GM18499 (cell line): ENCODE data around the gene PIBF1.
"Not testable (repeated sequence)": the region's sequence is repeated elsewhere in the genome, so short reads cannot be mapped to it uniquely, and the experiment has no call there.

Source experiments
- ATAC-seq: cut with Tn5 transposase; IDR thresholded peaks from one replicate; pipeline ENCODE4 v1.9.1; 2021; ENCODE audit warnings: moderate number of reproducible peaks; ENCODE audit not compliant: insufficient read depth, unreplicated experiment

The PIBF1 gene

DNA sequence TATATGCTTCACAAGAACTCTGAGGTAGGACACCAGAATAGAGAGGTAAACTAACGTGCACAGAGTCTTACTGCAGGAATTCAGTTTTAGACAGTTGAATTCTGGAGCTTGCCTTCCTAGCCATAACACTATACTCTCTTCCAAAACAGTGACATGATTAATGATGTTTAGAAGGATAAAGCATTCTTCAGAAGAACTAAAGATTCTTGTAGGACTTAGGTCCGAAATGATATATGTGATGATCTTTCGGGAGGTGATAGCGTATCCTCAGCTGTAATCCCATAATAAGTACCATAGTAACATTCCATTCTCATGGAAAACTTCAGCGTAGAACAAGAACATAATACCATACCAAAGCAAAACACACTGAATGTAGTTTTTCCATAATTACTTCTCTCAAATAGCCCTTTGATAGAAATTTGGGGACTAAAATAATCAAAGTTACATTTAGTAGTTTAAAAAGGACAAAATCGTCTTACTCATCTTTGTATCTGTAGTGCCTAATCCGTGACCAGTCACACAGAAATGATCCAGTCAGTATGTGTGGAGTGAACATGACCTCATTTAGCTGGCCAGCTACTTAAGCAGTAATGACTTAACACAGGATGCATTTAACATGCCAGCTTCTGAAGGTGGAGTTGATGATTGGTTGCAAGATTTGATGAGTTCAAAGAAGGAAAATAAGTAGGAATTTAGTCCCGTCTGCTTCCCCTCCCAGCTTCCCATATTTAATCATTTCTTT lies 38.4 kb downstream of the PIBF1 start:
- ATAC-seq: no peak

DNA sequence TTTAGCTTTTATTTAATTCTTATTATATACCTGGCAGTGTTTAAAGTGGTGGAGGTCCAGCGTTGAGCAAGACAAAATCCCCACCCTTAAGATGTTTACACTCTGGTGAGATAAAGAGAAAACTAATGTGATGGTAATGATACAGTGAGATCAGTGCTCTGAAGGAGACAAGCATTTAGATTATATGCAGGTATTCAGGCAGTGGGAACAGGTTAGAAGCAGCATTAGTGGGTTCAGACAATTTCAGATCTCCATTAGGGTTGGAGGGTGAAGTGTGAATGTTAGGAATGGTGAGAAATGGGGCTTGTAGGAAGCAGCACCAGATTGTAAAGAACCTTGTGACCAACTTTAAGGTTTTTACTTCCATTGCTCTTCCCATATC lies 39.0 kb downstream of the PIBF1 start:
- ATAC-seq: no peak

GRCh38 chr13:72823081-72823480 lies 41.1 kb downstream of the PIBF1 start:
- no peak for ATAC-seq

DNA sequence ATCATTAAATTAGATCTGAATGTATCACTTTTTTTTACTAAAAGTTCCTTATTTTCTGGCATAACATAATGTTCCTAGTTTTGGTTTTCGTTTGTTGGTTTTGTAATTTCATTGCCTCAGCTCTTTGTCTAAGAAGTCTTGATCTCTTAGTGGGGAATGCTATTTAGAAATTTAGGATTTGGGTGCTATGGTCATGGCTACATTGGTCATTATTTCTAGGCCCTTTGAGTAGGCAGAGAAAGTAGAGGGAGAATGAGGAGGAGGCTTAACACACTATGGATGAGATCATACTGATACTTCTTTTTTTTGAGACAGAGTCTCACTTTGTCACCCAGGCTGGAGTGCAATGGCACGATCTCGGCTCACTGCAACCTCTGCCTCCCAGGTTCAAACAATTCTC lies 41.8 kb downstream of the PIBF1 start:
- no peak for ATAC-seq

- ATAC-seq: no peak
Observed at GRCh38 chr13:72834601-72835000, 52.7 kb downstream of the PIBF1 start.

DNA sequence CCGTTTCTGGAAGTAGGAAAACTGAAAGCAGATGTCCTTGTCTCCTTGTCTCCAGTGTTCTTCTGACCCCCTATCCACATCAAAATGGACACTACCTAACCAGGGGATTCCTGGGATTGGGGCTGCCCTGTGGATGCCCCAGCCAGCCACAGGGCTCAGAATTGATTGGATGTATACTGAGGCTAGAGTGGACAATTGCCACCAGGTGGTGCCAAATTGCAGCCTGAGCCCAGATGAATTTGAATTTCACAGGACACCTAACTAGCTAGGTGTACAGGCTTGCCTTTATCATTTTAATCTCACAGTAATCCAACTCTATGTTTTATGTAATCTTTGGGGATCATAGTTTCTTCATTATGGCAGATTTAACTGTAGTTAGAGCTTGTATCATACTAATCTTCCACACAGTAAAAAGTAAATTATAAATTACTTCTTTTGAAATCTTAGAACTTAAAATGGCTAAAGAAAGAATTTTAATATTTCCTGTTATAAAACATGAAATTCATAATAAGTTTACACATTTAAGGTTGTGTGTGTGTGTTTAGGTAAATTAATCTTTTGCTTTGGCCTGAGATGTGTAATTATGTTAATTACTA lies 58.0 kb downstream of the PIBF1 start:
- ATAC-seq: peak; percentile 82

DNA sequence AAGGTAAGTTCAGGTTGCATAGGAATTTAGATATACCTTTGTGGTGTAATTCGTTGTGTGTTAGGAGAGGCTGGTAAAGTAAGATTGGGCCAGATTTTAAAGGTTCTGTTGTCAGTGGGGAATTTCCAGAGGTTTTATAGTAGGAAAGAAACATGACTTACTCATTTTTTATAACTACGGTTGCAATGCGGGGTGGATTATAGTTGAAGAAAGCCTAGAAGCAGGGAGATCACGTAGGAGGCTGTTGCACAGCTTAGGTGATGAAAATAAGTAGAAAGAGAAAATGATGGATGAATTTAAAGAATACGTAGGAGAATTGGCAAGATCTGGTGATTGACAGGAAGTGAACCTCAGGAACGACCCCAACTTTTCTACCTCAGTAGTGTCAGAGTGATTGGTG lies 61.1 kb downstream of the PIBF1 start:
- no peak for ATAC-seq

GRCh38 chr13:72845148-72845547 lies 63.2 kb downstream of the PIBF1 start:
- not testable (repeated sequence) for ATAC-seq

- no peak for ATAC-seq
Observed at GRCh38 chr13:72849571-72849970, 67.6 kb downstream of the PIBF1 start.

GRCh38 chr13:72850959-72851677 lies 69.2 kb downstream of the PIBF1 start:
- ATAC-seq: no peak

GRCh38 chr13:72851678-72852014 lies 69.7 kb downstream of the PIBF1 start:
- ATAC-seq: no peak

DNA sequence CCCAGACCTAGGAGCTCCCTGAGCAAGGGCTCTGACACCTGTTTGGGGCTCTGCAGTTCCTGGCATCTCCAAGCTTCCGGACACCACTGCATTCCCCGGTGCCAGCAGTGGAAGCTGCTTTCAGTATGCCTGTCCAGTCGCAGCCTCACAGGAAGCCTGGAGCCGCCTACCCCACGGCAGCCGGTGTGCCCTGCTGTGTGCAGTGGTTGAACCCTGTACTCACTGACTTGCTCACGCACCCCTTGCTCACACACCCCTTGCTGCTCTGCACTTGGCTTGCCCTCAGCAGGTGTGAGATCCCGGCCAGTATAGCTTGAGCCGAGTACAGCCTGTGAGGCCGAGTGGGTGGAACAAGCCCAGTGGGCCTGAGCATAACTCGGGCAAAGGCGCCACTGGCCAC lies 70.3 kb downstream of the PIBF1 start:
- no peak for ATAC-seq

GRCh38 chr13:72853000-72853399 lies 71.1 kb downstream of the PIBF1 start:
- ATAC-seq: no peak

- peak; percentile 89 for ATAC-seq
Observed at GRCh38 chr13:72864142-72865011, 82.4 kb downstream of the PIBF1 start.

- ATAC-seq: no peak
Observed at GRCh38 chr13:72868229-72868628, 86.3 kb downstream of the PIBF1 start.

DNA sequence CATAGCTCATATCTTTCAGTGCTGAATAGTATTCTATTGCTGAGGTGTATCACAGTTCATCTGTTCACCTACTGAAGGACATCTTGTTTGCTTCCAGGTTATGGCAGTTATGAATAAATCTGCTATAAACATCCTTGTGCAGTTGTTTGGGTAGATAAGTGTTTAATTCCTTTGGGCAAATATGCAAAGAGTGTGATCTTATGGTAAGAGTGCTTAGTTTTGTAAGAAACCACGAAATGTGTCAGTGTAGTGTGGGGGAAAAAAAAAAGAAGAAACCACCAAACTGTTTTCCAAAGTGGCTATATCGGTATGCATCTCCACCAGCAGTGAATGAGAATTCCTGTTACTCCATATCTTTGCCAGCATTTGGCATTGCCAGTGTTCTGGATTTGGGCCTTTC lies 93.3 kb downstream of the PIBF1 start:
- no peak for ATAC-seq

- no peak for ATAC-seq
Observed at GRCh38 chr13:72884101-72884500, 102.2 kb downstream of the PIBF1 start.

GRCh38 chr13:72886272-72887067 lies 104.5 kb downstream of the PIBF1 start:
- no peak for ATAC-seq

DNA sequence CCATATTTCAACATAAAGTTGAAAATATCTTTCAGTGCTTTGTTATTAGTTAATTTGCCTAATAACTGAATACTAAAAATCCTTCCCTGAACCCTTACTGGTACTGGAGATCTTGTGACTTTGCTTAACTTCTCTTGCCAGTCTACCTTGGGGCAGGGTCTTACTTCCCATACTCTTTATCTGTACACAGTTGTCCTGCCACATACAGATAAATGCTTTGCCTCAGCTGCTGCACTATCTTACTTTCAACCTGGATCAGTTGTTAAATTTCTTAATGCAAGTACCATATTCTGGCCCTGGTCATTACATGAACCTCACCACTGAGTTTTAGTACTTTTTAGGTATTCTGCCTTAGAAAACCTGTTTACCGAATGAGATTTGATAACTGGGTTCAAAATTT lies 107.6 kb downstream of the PIBF1 start:
- no peak for ATAC-seq

GRCh38 chr13:72890546-72890945 lies 108.6 kb downstream of the PIBF1 start:
- no peak for ATAC-seq
